IMR-90 (cell line): ENCODE data around the gene OTOGL. TPM values are rescaled to one million over a fixed set of nuclear protein-coding genes. Genes with fewer than 3 reads are reported as not detected.

Experiments used
- ATAC-seq: fragments of 200-7000 bp; cut with Tn5 transposase; 2 replicates; pipeline ENCODE4 v1.9.1; 2020; ENCODE audit warnings: low read depth, mild to moderate bottlenecking, moderate library complexity
- BruUV-seq: library from RNA; stranded (reverse); fragments of 400-500 nt; replicated peaks from 2 replicates; lab custom pipeline; 2021; lab: Mats Ljungman, UMichigan
- CTCF ChIA-PET: fragments of 300-600 bp; formaldehyde crosslinking; extraction: SDS; loops from one replicate; lab custom pipeline; 2021; ENCODE audit warnings: antibody characterized with exemption; lab: Yijun Ruan, JAX
- POLR2A ChIA-PET: fragments of 300-600 bp; sonication (Branson Sonifier 250); formaldehyde crosslinking; loops from one replicate; lab custom pipeline; 2022; ENCODE audit warnings: antibody characterized with exemption; ENCODE audit not compliant: unreplicated experiment; lab: Charles Lee
- DNase-seq: peaks from one replicate; pipeline ENCODE4 v3.0.0; 2013
- H2AFZ ChIP-seq: replicated peaks from 2 replicates; pipeline ENCODE3; 2013; ENCODE audit warnings: low read length, mild to moderate bottlenecking; ENCODE audit not compliant: poor library complexity
- H2AK5ac ChIP-seq: 2 replicates; pipeline ENCODE4 v1.6.1; 2013; ENCODE audit warnings: low read depth, low read length, inconsistent platforms
- H2AK9ac ChIP-seq: replicated peaks from 2 replicates; pipeline ENCODE3; 2013; ENCODE audit warnings: mild to moderate bottlenecking, low read depth, low read length, moderate library complexity; ENCODE audit not compliant: poor library complexity
- H2BK120ac ChIP-seq: 2 replicates; pipeline ENCODE4 v1.6.1; 2013; ENCODE audit warnings: low read depth, low read length, inconsistent platforms
- H2BK15ac ChIP-seq: 3 replicates; pipeline ENCODE4 v1.6.1; 2013; ENCODE audit warnings: low read depth, low read length, inconsistent platforms
- H2BK20ac ChIP-seq: 2 replicates; pipeline ENCODE4 v1.6.1; 2013; ENCODE audit warnings: low read depth, mild to moderate bottlenecking, inconsistent platforms, low read length, moderate library complexity
- H2BK5ac ChIP-seq: 2 replicates; pipeline ENCODE4 v1.6.1; 2013; ENCODE audit warnings: mild to moderate bottlenecking, low read depth, low read length, inconsistent platforms; ENCODE audit not compliant: poor library complexity, severe bottlenecking
- H3K14ac ChIP-seq: replicated peaks from 2 replicates; pipeline ENCODE4 v1.6.1; 2013; ENCODE audit warnings: low read depth, low read length, inconsistent platforms
- H3K18ac ChIP-seq: 2 replicates; pipeline ENCODE4 v1.6.1; 2013; ENCODE audit warnings: low read depth, low read length, control low read depth
- H3K23ac ChIP-seq: 2 replicates; pipeline ENCODE4 v1.6.1; 2013; ENCODE audit warnings: low read depth, low read length, inconsistent platforms
- H3K27ac ChIP-seq: 2 replicates; pipeline ENCODE4 v1.5.1; 2013; ENCODE audit warnings: mild to moderate bottlenecking, control low read depth, low read length; ENCODE audit not compliant: insufficient read depth
- H3K27me3 ChIP-seq: 2 replicates; pipeline ENCODE4 v1.6.1; 2013; ENCODE audit warnings: low read length; ENCODE audit not compliant: control insufficient read depth, insufficient read depth
- H3K36me3 ChIP-seq: 2 replicates; pipeline ENCODE4 v1.6.1; 2013; ENCODE audit warnings: low read length, mixed read lengths; ENCODE audit not compliant: control insufficient read depth, insufficient read depth
- H3K4ac ChIP-seq: 2 replicates; pipeline ENCODE4 v1.6.1; 2013; ENCODE audit warnings: low read depth, low read length, inconsistent platforms
- H3K4me1 ChIP-seq: 2 replicates; pipeline ENCODE4 v1.6.1; 2013; ENCODE audit warnings: low read length, mixed read lengths; ENCODE audit not compliant: control insufficient read depth, insufficient read depth
- H3K4me2 ChIP-seq: 2 replicates; pipeline ENCODE4 v1.6.1; 2013; ENCODE audit warnings: low read depth, mild to moderate bottlenecking, control low read depth, low read length, moderate library complexity
- H3K4me3 ChIP-seq: 2 replicates; pipeline ENCODE4 v1.5.1; 2013; ENCODE audit warnings: low read depth, mild to moderate bottlenecking, control low read depth, low read length, moderate library complexity; ENCODE audit not compliant: insufficient read depth
- H3K56ac ChIP-seq: 2 replicates; pipeline ENCODE4 v1.6.1; 2013; ENCODE audit warnings: low read length, inconsistent platforms; ENCODE audit not compliant: insufficient read depth; ENCODE audit errors: extremely low read depth
- H3K79me1 ChIP-seq, 2 experiments: 2 replicates each; pipeline ENCODE4 v1.6.1; 2013; ENCODE audit warnings: low read length in 2 of 2, inconsistent platforms in 1 of 2, low read depth in 1 of 2
- H3K9ac ChIP-seq: 2 replicates; pipeline ENCODE4 v1.6.1; 2013; ENCODE audit warnings: low read depth, low read length, control low read depth
- H3K9me1 ChIP-seq: 2 replicates; pipeline ENCODE4 v1.6.1; 2013; ENCODE audit warnings: low read length, inconsistent platforms; ENCODE audit not compliant: insufficient read depth
- H3K9me3 ChIP-seq: 2 replicates; pipeline ENCODE4 v1.6.1; 2013; ENCODE audit warnings: low read length; ENCODE audit not compliant: control insufficient read depth, insufficient read depth
- H4K20me1 ChIP-seq: 2 replicates; pipeline ENCODE4 v1.6.1; 2013; ENCODE audit warnings: low read length, inconsistent platforms; ENCODE audit not compliant: insufficient read depth
- H4K5ac ChIP-seq: 2 replicates; pipeline ENCODE4 v1.6.1; 2013; ENCODE audit warnings: mild to moderate bottlenecking, low read depth, low read length, control low read depth
- H4K8ac ChIP-seq, 2 experiments: 2 replicates each; pipeline ENCODE4 v1.6.1; 2013; ENCODE audit warnings: low read depth in 2 of 2, low read length in 2 of 2, control low read depth in 1 of 2, inconsistent platforms in 1 of 2
- H4K91ac ChIP-seq: 2 replicates; pipeline ENCODE4 v1.6.1; 2013; ENCODE audit warnings: low read depth, low read length, inconsistent platforms; ENCODE audit not compliant: insufficient read depth
- CEBPB ChIP-seq: IDR thresholded peaks from 2 replicates; pipeline ENCODE4 v1.6.1; 2012; ENCODE audit warnings: low read depth, low read length, improper control_type of control experiment
- MAFK ChIP-seq: IDR thresholded peaks from 2 replicates; pipeline ENCODE4 v1.6.1; 2012; ENCODE audit warnings: low read depth, low read length, improper control_type of control experiment
- MXI1 ChIP-seq: IDR thresholded peaks from 2 replicates; pipeline ENCODE4 v1.6.1; 2012; ENCODE audit warnings: low read depth, mild to moderate bottlenecking, low read length, moderate library complexity, borderline replicate concordance
- RCOR1 ChIP-seq: IDR thresholded peaks from 2 replicates; pipeline ENCODE4 v1.6.1; 2012; ENCODE audit warnings: mild to moderate bottlenecking, low read length, improper control_type of control experiment; ENCODE audit not compliant: insufficient replicate concordance
- USF2 ChIP-seq: fragments of 150-350 bp; IDR thresholded peaks from 2 replicates; pipeline ENCODE4 v1.6.1; 2017; ENCODE audit warnings: mild to moderate bottlenecking, antibody characterized with exemption, low read length, low read depth
- WGBS, 2 experiments: methylation state at CpG; one replicate each; pipeline versions ENCODE4 v1.1.5 to v1.1.7; 2013; ENCODE audit warnings: missing lambda C conversion rate in 2 of 2; ENCODE audit not compliant: insufficient read length in 1 of 2; ENCODE audit errors: extremely low coverage in 2 of 2; 5-methylcytosine and 5-hydroxymethylcytosine counted together
- dilution Hi-C: fragments of 300-500 bp; cut with HindIII; formaldehyde crosslinking; loops from one replicate; pipeline ENCODE4 v1.14.3; 2018; ENCODE audit warnings: low sequenced_read_pairs; ENCODE audit not compliant: unreplicated experiment
- in situ Hi-C: fragments of 300-500 bp; cut with MboI; formaldehyde crosslinking; loops from 3 replicates; pipeline ENCODE4 v1.14.3; 2019; ENCODE audit warnings: low sequenced_read_pairs, inconsistent platforms, mixed read lengths
- intact Hi-C: fragments of 100-400 bp; cut with micrococcal nuclease; formaldehyde crosslinking; loops from 2 replicates; pipeline ENCODE4 v1.10.0; 2022
- polyA plus RNA-seq, 3 experiments: library from polyadenylated mRNA; depleted of rRNA; stranded (reverse); fragments of >200 nt; gene quantifications; 2 replicates each; pipeline ENCODE4 v1.2.3, GENCODE V29; 2012; ENCODE audit warnings: low replicate concordance in 1 of 3
- total RNA-seq: library from RNA; depleted of rRNA; stranded (reverse); fragments of >200 nt; gene quantifications from 2 replicates; pipeline ENCODE4 v1.2.3, GENCODE V29; 2012

OTOGL gene
- total and polyA plus RNA-seq, 2 of the 4 experiments (the other 2 are of a cell fraction), result 0.10 to 0.18 TPM

- intact Hi-C loops (no loop called here), dilution Hi-C loops (no loop called here), in situ Hi-C loops (no loop called here)
- H3K18ac ChIP-seq, result no peak overlapping the region
- POLR2A ChIA-PET, result no interaction called here
- no peaks in the 10 kb centered on the region for H3K36me3 ChIP-seq
- ATAC-seq, result no peak
- H2AK5ac ChIP-seq, result no peak overlapping the region
- no peak overlapping the region for H3K4ac ChIP-seq
- H4K8ac ChIP-seq, result no peak overlapping the region
- H3K4me3 ChIP-seq, result no peak overlapping the region
- BruUV-seq, result no TSS peak
- H3K4me2 ChIP-seq, result no peak overlapping the region
- H2BK20ac ChIP-seq, result no peak overlapping the region
- no peak overlapping the region for H3K14ac ChIP-seq
- no peak overlapping the region for H3K56ac ChIP-seq
- no peak for DNase-seq
- no peaks in the 10 kb centered on the region for H3K79me1 ChIP-seq
- H3K23ac ChIP-seq, result no peak overlapping the region
- H2BK120ac ChIP-seq, result no peak overlapping the region
- no peak overlapping the region for H4K91ac ChIP-seq
- no peak overlapping the region for H3K9ac ChIP-seq
- no peak overlapping the region for H3K27ac ChIP-seq
- H2AK9ac ChIP-seq, result no peak overlapping the region
- H3K9me3 ChIP-seq, result no peaks in the 10 kb centered on the region
- no peak overlapping the region for H2AFZ ChIP-seq
- H2BK15ac ChIP-seq, result no peak overlapping the region
- no peaks in the 10 kb centered on the region for H4K20me1 ChIP-seq
- H4K5ac ChIP-seq, result no peak overlapping the region
- peaks cover 5% of the 10 kb centered on the region; the same call in 1 of the 2 replicates for H3K4me1 ChIP-seq
- CTCF ChIA-PET, result no interaction called here
- 93 to 100% methylated on average over 1 to 4 of the region's 4 CpGs for WGBS, 2 experiments
- TF ChIP-seq MAFK (no peak), CEBPB (no peak), MXI1 (no peak), RCOR1 (no peak), USF2 (no peak)
- no peak overlapping the region for H2BK5ac ChIP-seq
- no peaks in the 10 kb centered on the region for H3K27me3 ChIP-seq
- peaks cover 2% of the 10 kb centered on the region; the same call in 1 of the 2 replicates for H3K9me1 ChIP-seq
Observed at GRCh38 chr12:80056232-80056631, 43.1 kb upstream of the OTOGL start.
